ENCODE measurements around the gene PFKFB2.

Gene PFKFB2

GRCh38 chr1:207048041-207048440 is 5.0 kb upstream of the PFKFB2 start:
- no peak for TF ChIP-seq CTCF (IDR thresholded peaks at IDR 0.05; ENCODE audit: control insufficient read depth, insufficient read depth, low read depth, low read length, missing control alignments)
- DNase-seq (ENCODE audit: low read depth): no peak
- no peak overlapping the region for H3K4me3 ChIP-seq (ENCODE audit: control insufficient read depth, low read depth, low read length)

- DNase-seq (ENCODE audit: low read depth): no peak
- no peak overlapping the region for H3K4me3 ChIP-seq (ENCODE audit: control insufficient read depth, low read depth, low read length)
- TF ChIP-seq CTCF (IDR thresholded peaks at IDR 0.05; ENCODE audit: control insufficient read depth, insufficient read depth, low read depth, low read length, missing control alignments): no peak
These were observed 4.0 kb upstream of the PFKFB2 start for GRCh38 chr1:207049054-207049453.

GRCh38 chr1:207049514-207049913 is 3.6 kb upstream of the PFKFB2 start:
- no peak for DNase-seq (ENCODE audit: low read depth)
- peak overlapping the region; percentile 95 for H3K4me3 ChIP-seq (ENCODE audit: control insufficient read depth, low read depth, low read length)
- TF ChIP-seq CTCF (IDR thresholded peaks at IDR 0.05; ENCODE audit: control insufficient read depth, insufficient read depth, low read depth, low read length, missing control alignments): no peak

- peak overlapping the region; percentile 95 for H3K4me3 ChIP-seq (ENCODE audit: control insufficient read depth, low read depth, low read length)
- TF ChIP-seq CTCF (IDR thresholded peaks at IDR 0.05; ENCODE audit: control insufficient read depth, insufficient read depth, low read depth, low read length, missing control alignments): peak; percentile 74
- DNase-seq (ENCODE audit: low read depth): no peak
These were observed 3.1 kb upstream of the PFKFB2 start for GRCh38 chr1:207049974-207050391.

- DNase-seq (ENCODE audit: low read depth): peak; percentile 63
- TF ChIP-seq CTCF (IDR thresholded peaks at IDR 0.05; ENCODE audit: control insufficient read depth, insufficient read depth, low read depth, low read length, missing control alignments): no peak
- peak overlapping the region; percentile 95 for H3K4me3 ChIP-seq (ENCODE audit: control insufficient read depth, low read depth, low read length)
These were observed 2.4 kb upstream of the PFKFB2 start for GRCh38 chr1:207050480-207051190.

- H3K4me3 ChIP-seq (ENCODE audit: control insufficient read depth, low read depth, low read length): peak within 1 kb of the TSS; percentile 95
- DNase-seq (ENCODE audit: low read depth): no peak
- TF ChIP-seq CTCF (IDR thresholded peaks at IDR 0.05; ENCODE audit: control insufficient read depth, insufficient read depth, low read depth, low read length, missing control alignments): no peak
These were observed 1.7 kb upstream of the PFKFB2 start, which contains the start of gene YOD1 for GRCh38 chr1:207051191-207051943. TSS of gene YOD1 (minus strand) at chr1:207051208. CDS start at chr1:207051030, 178 bp downstream.

All from AG09309 (cell line).